Activated naive CD4-positive, alpha-beta T cell treated with anti-CD3 and anti-CD28 coated beads, Interleukin-2, amount 50 U/mL, for 72 hours (primary cell): ENCODE data around the gene VPS13C. TPM values are rescaled to one million over a fixed set of nuclear protein-coding genes. Genes with fewer than 3 reads are reported as not detected.
"Not testable (repeated sequence)": the region's sequence is repeated elsewhere in the genome, so short reads cannot be mapped to it uniquely, and the experiment has no call there.

Experiments used
- ATAC-seq, 2 donors: fragments of 150-1000 bp; cut with Tn5 transposase; 2 replicates each; pipeline ENCODE4 v1.10.0; 2021; ENCODE audit warnings: mild to moderate bottlenecking in 2 of 2, moderate library complexity in 2 of 2
- DNase-seq, 2 donors: peaks; one replicate each; pipeline ENCODE4 v3.0.0; 2021 to 2022; ENCODE audit warnings: low spot score in 2 of 2
- H3K27ac Mint-ChIP-seq, 2 donors: one replicate each; pipeline ENCODE4 v1.8.0; 2022; ENCODE audit warnings: mild to moderate bottlenecking in 2 of 2, mixed read lengths in 2 of 2
- H3K36me3 Mint-ChIP-seq, 2 donors: one replicate each; pipeline ENCODE4 v1.8.0; 2022; ENCODE audit warnings: mixed read lengths in 2 of 2
- H3K9me3 Mint-ChIP-seq, 2 donors: one replicate each; pipeline ENCODE4 v1.8.0; 2022; ENCODE audit warnings: mixed read lengths in 2 of 2
- total RNA-seq, 2 donors: library from RNA; stranded (reverse); gene quantifications; one replicate each; pipeline ENCODE4 v1.2.3, GENCODE V29; 2022

The VPS13C gene
- total RNA-seq, 2 donors from 2014 or later: 59.4 to 61.0 TPM

- no peaks in the 10 kb centered on the region for H3K9me3 Mint-ChIP-seq
- no peak overlapping the region for H3K27ac Mint-ChIP-seq
- no peak for ATAC-seq
- peaks cover 0 to 6% of the 10 kb centered on the region in 2 donors for H3K36me3 Mint-ChIP-seq
- no peak for DNase-seq
These were observed 1.8 kb downstream of the VPS13C start for GRCh38 chr15:62058327-62059028.

GRCh38 chr15:62057341-62057980 is 2.8 kb downstream of the VPS13C start:
- no peak overlapping the region for H3K27ac Mint-ChIP-seq
- H3K36me3 Mint-ChIP-seq: peaks cover 0 to 6% of the 10 kb centered on the region in 2 donors
- ATAC-seq (no peak), DNase-seq (no peak)
- H3K9me3 Mint-ChIP-seq: no peaks in the 10 kb centered on the region

- H3K9me3 Mint-ChIP-seq: peaks cover 0 to 2% of the 10 kb centered on the region in 2 donors
- H3K27ac Mint-ChIP-seq: no peak overlapping the region
- DNase-seq: no peak
- no peak for ATAC-seq
- H3K36me3 Mint-ChIP-seq: peaks cover 4 to 9% of the 10 kb centered on the region in 2 donors
These were observed 5.3 kb downstream of the VPS13C start for GRCh38 chr15:62054979-62055378.

- Mint-ChIP-seq H3K36me3 (peaks cover 6 to 12% of the 10 kb centered on the region in 2 donors), H3K27ac (no peak overlapping the region), H3K9me3 (peaks cover 0 to 5% of the 10 kb centered on the region in 2 donors)
- DNase-seq (no peak), ATAC-seq (no peak)
These were observed 6.7 kb downstream of the VPS13C start for GRCh38 chr15:62053439-62054085.

- Mint-ChIP-seq H3K27ac (no peak overlapping the region), H3K36me3 (peaks cover 6 to 12% of the 10 kb centered on the region in 2 donors), H3K9me3 (peaks cover 0 to 5% of the 10 kb centered on the region in 2 donors)
- ATAC-seq: no peak
- DNase-seq: no peak
These were observed 7.5 kb downstream of the VPS13C start for GRCh38 chr15:62052713-62053112.

- Mint-ChIP-seq H3K27ac (no peak overlapping the region), H3K9me3 (peaks cover 0 to 5% of the 10 kb centered on the region in 2 donors), H3K36me3 (peaks cover 6 to 12% of the 10 kb centered on the region in 2 donors)
- ATAC-seq: no peak
- DNase-seq: no peak
These were observed 9.1 kb downstream of the VPS13C start for GRCh38 chr15:62051166-62051565.

GRCh38 chr15:62050115-62050514 is 10.1 kb downstream of the VPS13C start:
- no peak for ATAC-seq
- Mint-ChIP-seq H3K27ac (no peak overlapping the region), H3K36me3 (peaks cover 6 to 12% of the 10 kb centered on the region in 2 donors), H3K9me3 (peaks cover 0 to 5% of the 10 kb centered on the region in 2 donors)
- no peak for DNase-seq

- ATAC-seq, H3K9me3 Mint-ChIP-seq, H3K27ac Mint-ChIP-seq, DNase-seq: not testable (repeated sequence)
- H3K36me3 Mint-ChIP-seq: peaks cover 6 to 12% of the 10 kb centered on the region in 2 donors
These were observed 12.0 kb downstream of the VPS13C start for GRCh38 chr15:62048254-62048653.

- Mint-ChIP-seq H3K27ac (no peak overlapping the region), H3K36me3 (peaks cover 6 to 12% of the 10 kb centered on the region in 2 donors), H3K9me3 (peaks cover 0 to 5% of the 10 kb centered on the region in 2 donors)
- ATAC-seq: no peak
- DNase-seq: no peak
These were observed 12.9 kb downstream of the VPS13C start for GRCh38 chr15:62047282-62047827.

GRCh38 chr15:62046078-62046743 is 14.0 kb downstream of the VPS13C start:
- Mint-ChIP-seq H3K36me3 (peaks cover 6 to 12% of the 10 kb centered on the region in 2 donors), H3K27ac (peak overlapping the region in 1 of 2 donors; percentile 75), H3K9me3 (peaks cover 0 to 5% of the 10 kb centered on the region in 2 donors)
- peak; percentile 44 to 73 for ATAC-seq
- no peak for DNase-seq

- H3K9me3 Mint-ChIP-seq: no peaks in the 10 kb centered on the region
- ATAC-seq (no peak), DNase-seq (no peak)
- no peak overlapping the region for H3K27ac Mint-ChIP-seq
- peaks cover 13 to 15% of the 10 kb centered on the region in 2 donors for H3K36me3 Mint-ChIP-seq
These were observed 24.9 kb downstream of the VPS13C start for GRCh38 chr15:62035256-62035924.

GRCh38 chr15:62027916-62028315 is 32.3 kb downstream of the VPS13C start:
- ATAC-seq (no peak), DNase-seq (no peak)
- Mint-ChIP-seq H3K36me3 (peaks cover 6 to 7% of the 10 kb centered on the region in 2 donors), H3K9me3 (no peaks in the 10 kb centered on the region), H3K27ac (no peak overlapping the region)

- DNase-seq (no peak), ATAC-seq (no peak)
- Mint-ChIP-seq H3K27ac (no peak overlapping the region), H3K9me3 (no peaks in the 10 kb centered on the region), H3K36me3 (peaks cover 6 to 11% of the 10 kb centered on the region in 2 donors)
These were observed 33.0 kb downstream of the VPS13C start for GRCh38 chr15:62027263-62027565.

GRCh38 chr15:62026487-62027262 is 33.6 kb downstream of the VPS13C start:
- H3K36me3 Mint-ChIP-seq: peaks cover 6 to 13% of the 10 kb centered on the region in 2 donors
- ATAC-seq (no peak), DNase-seq (no peak)
- H3K27ac Mint-ChIP-seq: no peak overlapping the region
- H3K9me3 Mint-ChIP-seq: no peaks in the 10 kb centered on the region

GRCh38 chr15:62021991-62022600 is 38.2 kb downstream of the VPS13C start:
- DNase-seq (no peak), ATAC-seq (no peak)
- Mint-ChIP-seq H3K36me3 (peaks cover 26 to 41% of the 10 kb centered on the region in 2 donors), H3K27ac (no peak overlapping the region), H3K9me3 (peaks cover 0 to 6% of the 10 kb centered on the region in 2 donors)
